Body of pancreas (tissue), 4 donors: ENCODE measurements around the gene FGF22.

Experiments used
- POLR2A ChIP-seq, 3 donors: fragments of 450-650 bp; IDR thresholded peaks; one replicate each; pipeline ENCODE4 v1.6.1; 2016; ENCODE audit warnings: antibody characterized with exemption in 3 of 3, mild to moderate bottlenecking in 2 of 3
- TF ChIP-seq, protein P1 (sequence below), 7 experiments: fragments of 450-650 bp in 4 of 7; fragments of 200-600 bp in 3 of 7; sonication (generic) in 3 of 7; IDR thresholded peaks; one replicate each; pipeline ENCODE4 v1.5.1; 2016 to 2019; ENCODE audit warnings: antibody characterized with exemption in 7 of 7

DNA sequence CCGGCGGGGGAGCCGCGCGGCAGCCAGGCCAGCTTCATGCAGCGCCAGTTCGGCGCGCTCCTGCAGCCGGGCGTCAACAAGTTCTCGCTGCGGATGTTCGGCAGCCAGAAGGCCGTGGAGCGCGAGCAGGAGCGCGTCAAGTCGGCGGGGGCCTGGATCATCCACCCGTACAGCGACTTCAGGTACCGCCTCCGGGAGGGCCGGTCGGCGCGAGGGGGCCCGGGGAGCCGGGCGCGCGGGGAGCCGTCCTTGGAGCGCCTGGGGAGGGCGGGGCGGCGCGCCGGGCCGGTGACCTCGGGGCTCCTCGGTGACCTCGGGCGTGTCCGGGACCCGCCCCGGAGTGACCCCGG, 49.3 kb upstream of the FGF22 start:
- TF ChIP-seq POLR2A (IDR thresholded peaks at IDR 0.05) = no peak
- TF ChIP-seq, protein P1, sequence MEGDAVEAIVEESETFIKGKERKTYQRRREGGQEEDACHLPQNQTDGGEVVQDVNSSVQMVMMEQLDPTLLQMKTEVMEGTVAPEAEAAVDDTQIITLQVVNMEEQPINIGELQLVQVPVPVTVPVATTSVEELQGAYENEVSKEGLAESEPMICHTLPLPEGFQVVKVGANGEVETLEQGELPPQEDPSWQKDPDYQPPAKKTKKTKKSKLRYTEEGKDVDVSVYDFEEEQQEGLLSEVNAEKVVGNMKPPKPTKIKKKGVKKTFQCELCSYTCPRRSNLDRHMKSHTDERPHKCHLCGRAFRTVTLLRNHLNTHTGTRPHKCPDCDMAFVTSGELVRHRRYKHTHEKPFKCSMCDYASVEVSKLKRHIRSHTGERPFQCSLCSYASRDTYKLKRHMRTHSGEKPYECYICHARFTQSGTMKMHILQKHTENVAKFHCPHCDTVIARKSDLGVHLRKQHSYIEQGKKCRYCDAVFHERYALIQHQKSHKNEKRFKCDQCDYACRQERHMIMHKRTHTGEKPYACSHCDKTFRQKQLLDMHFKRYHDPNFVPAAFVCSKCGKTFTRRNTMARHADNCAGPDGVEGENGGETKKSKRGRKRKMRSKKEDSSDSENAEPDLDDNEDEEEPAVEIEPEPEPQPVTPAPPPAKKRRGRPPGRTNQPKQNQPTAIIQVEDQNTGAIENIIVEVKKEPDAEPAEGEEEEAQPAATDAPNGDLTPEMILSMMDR (IDR thresholded peaks at IDR 0.05) = no peak
